ENCODE data around the gene GAMT. TPM values are rescaled to one million over a fixed set of nuclear protein-coding genes. Genes with fewer than 3 reads are reported as not detected.
A peak's percentile ranks its signal among the peaks of the same experiment; 100 is the strongest.

Gene GAMT
- total RNA-seq, 1 donor from 2014 or later = 7.1 TPM

GRCh38 chr19:1386945-1387683 lies 14.2 kb downstream of the GAMT start:
- intact Hi-C loops (cut with DNase I) = no loop called here
- peaks cover 30% of the 10 kb centered on the region for H3K36me3 ChIP-seq
- no peaks in the 10 kb centered on the region for H3K27me3 ChIP-seq
- no peaks in the 10 kb centered on the region for H3K9me3 ChIP-seq
- ATAC-seq (no peak), DNase-seq (no peak)
- TF ChIP-seq CTCF (IDR thresholded peaks at IDR 0.05) = no peak
- no peak overlapping the region for H3K4me3 ChIP-seq
- no peak overlapping the region for H3K27ac ChIP-seq
- peaks cover 13% of the 10 kb centered on the region for H3K4me1 ChIP-seq

- Histone ChIP-seq H3K9me3 (no peaks in the 10 kb centered on the region), H3K4me3 (no peak overlapping the region), H3K27me3 (no peaks in the 10 kb centered on the region), H3K27ac (no peak overlapping the region), H3K36me3 (peaks cover 17% of the 10 kb centered on the region), H3K4me1 (peaks cover 13% of the 10 kb centered on the region)
- TF ChIP-seq CTCF (IDR thresholded peaks at IDR 0.05) = no peak
- intact Hi-C loops (cut with DNase I) = no loop called here
- DNase-seq (no peak), ATAC-seq (no peak)
These were observed 15.5 kb downstream of the GAMT start for GRCh38 chr19:1385816-1386215.

GRCh38 chr19:1384478-1385110 lies 16.7 kb downstream of the GAMT start:
- intact Hi-C loops (cut with DNase I) = no loop called here
- H3K36me3 ChIP-seq = peaks cover 11% of the 10 kb centered on the region
- peak overlapping the region; percentile 94 for H3K4me3 ChIP-seq
- peaks cover 13% of the 10 kb centered on the region for H3K4me1 ChIP-seq
- H3K27ac ChIP-seq = peak overlapping the region; percentile 84
- no peaks in the 10 kb centered on the region for H3K9me3 ChIP-seq
- ATAC-seq = no peak
- no peak for TF ChIP-seq CTCF (IDR thresholded peaks at IDR 0.05)
- DNase-seq = no peak
- no peaks in the 10 kb centered on the region for H3K27me3 ChIP-seq

GRCh38 chr19:1384085-1384462 lies 17.3 kb downstream of the GAMT start:
- Histone ChIP-seq H3K36me3 (peaks cover 6% of the 10 kb centered on the region), H3K4me3 (peak overlapping the region; percentile 94), H3K27me3 (no peaks in the 10 kb centered on the region), H3K27ac (peak overlapping the region; percentile 84), H3K9me3 (no peaks in the 10 kb centered on the region), H3K4me1 (peaks cover 13% of the 10 kb centered on the region)
- intact Hi-C loops (cut with DNase I) = no loop called here
- DNase-seq (no peak), ATAC-seq (no peak)
- TF ChIP-seq CTCF (IDR thresholded peaks at IDR 0.05) = no peak

GRCh38 chr19:1383312-1384084 lies 17.8 kb downstream of the GAMT start, which contains the start of gene NDUFS7:
Gene NDUFS7 (plus strand): TSS chr19:1383907. CDS start chr19:1383927, 20 bp downstream.
- intact Hi-C loops (cut with DNase I) = no loop called here
- Histone ChIP-seq H3K4me1 (peaks cover 13% of the 10 kb centered on the region), H3K9me3 (no peaks in the 10 kb centered on the region), H3K36me3 (no peaks in the 10 kb centered on the region), H3K4me3 (peak within 1 kb of the TSS; percentile 94), H3K27ac (peak within 1 kb of the TSS; percentile 84), H3K27me3 (no peaks in the 10 kb centered on the region)
- TF ChIP-seq CTCF (IDR thresholded peaks at IDR 0.05) = no peak
- DNase-seq = peak; percentile 94
- peak; percentile 94 for ATAC-seq

Measured in upper lobe of right lung (tissue), 1 donor.